Measurements from ENCODE around the gene ATG4C. TPM values are rescaled to one million over a fixed set of nuclear protein-coding genes. Genes with fewer than 3 reads are reported as not detected.

ATG4C gene
- total and polyA plus RNA-seq, 10 of the 15 experiments (the other 5 are each of a cell fraction or from before 2014, with no cell fraction given): 8.1 to 30.9 (median 18.9) TPM

- no peak for ATAC-seq
- Histone ChIP-seq H4K20me1 (ENCODE audit: control insufficient read depth, insufficient read depth) (no peaks in the 10 kb centered on the region), H3K27me3 (replicated peaks in 1 of 2; ENCODE audit: control insufficient read depth in 2 of 2, insufficient read depth in 2 of 2, low read length in 1 of 2) (no peaks in the 10 kb centered on the region), H3K27ac (ENCODE audit: control insufficient read depth, insufficient read depth) (no peak overlapping the region), H2AFZ (ENCODE audit: control insufficient read depth, low read depth, low read length) (no peak overlapping the region), H3K9me3 (replicated peaks; ENCODE audit: control insufficient read depth, insufficient read depth, low read length) (no peaks in the 10 kb centered on the region), H3K4me1 (ENCODE audit: control insufficient read depth, insufficient read depth, low read length) (no peaks in the 10 kb centered on the region), H3K4me3 (no peak overlapping the region), H3K36me3 (ENCODE audit: control insufficient read depth in 2 of 2, insufficient read depth in 2 of 2, low read length in 1 of 2) (no peaks in the 10 kb centered on the region), H3K4me2 (ENCODE audit: control insufficient read depth, insufficient read depth) (no peak overlapping the region), H3K79me2 (ENCODE audit: control insufficient read depth, insufficient read depth, low read length) (no peaks in the 10 kb centered on the region), H3K9ac (ENCODE audit: control insufficient read depth, insufficient read depth, low read length) (no peak overlapping the region)
- CTCF ChIA-PET: interaction anchor here (1.5 to 4.1 kb wide), 3 partner anchors 25 to 43 kb away, joined by 3 to 19 read pairs (median 6); no protein-coding TSS in a partner anchor
- RAD21 ChIA-PET (ENCODE audit: unreplicated experiment): no interaction called here
- POLR2A ChIA-PET: no interaction called here
- no TSS peak for BruUV-seq (replicated peaks)
- intact Hi-C loops (cut with micrococcal nuclease; ENCODE audit: unreplicated experiment) (no loop called here), in situ Hi-C loops (cut with MboI) (no loop called here)
- no peak for TF ChIP-seq NBN (IDR thresholded peaks at IDR 0.05)
- DNase-seq (ENCODE audit: low read depth, low spot score): no peak
- no peak for FAIRE-seq
- SMC1A ChIA-PET (ENCODE audit: uncharacterized antibody, unreplicated experiment): no interaction called here
Observed at GRCh38 chr1:62884156-62884740, 100.3 kb downstream of the ATG4C start.

GRCh38 chr1:62887799-62888507 lies 104.0 kb downstream of the ATG4C start:
- Histone ChIP-seq H4K20me1 (ENCODE audit: control insufficient read depth, insufficient read depth) (no peaks in the 10 kb centered on the region), H3K36me3 (ENCODE audit: control insufficient read depth in 2 of 2, insufficient read depth in 2 of 2, low read length in 1 of 2) (no peaks in the 10 kb centered on the region), H3K27me3 (replicated peaks in 1 of 2; ENCODE audit: control insufficient read depth in 2 of 2, insufficient read depth in 2 of 2, low read length in 1 of 2) (no peaks in the 10 kb centered on the region), H3K9ac (ENCODE audit: control insufficient read depth, insufficient read depth, low read length) (no peak overlapping the region), H3K4me1 (ENCODE audit: control insufficient read depth, insufficient read depth, low read length) (no peaks in the 10 kb centered on the region), H3K4me3 (no peak overlapping the region), H3K4me2 (ENCODE audit: control insufficient read depth, insufficient read depth) (no peak overlapping the region), H3K9me3 (replicated peaks; ENCODE audit: control insufficient read depth, insufficient read depth, low read length) (no peaks in the 10 kb centered on the region), H3K27ac (ENCODE audit: control insufficient read depth, insufficient read depth) (no peak overlapping the region), H2AFZ (ENCODE audit: control insufficient read depth, low read depth, low read length) (no peak overlapping the region), H3K79me2 (ENCODE audit: control insufficient read depth, insufficient read depth, low read length) (no peaks in the 10 kb centered on the region)
- no peak for FAIRE-seq
- ChIA-PET SMC1A (ENCODE audit: uncharacterized antibody, unreplicated experiment) (no interaction called here), POLR2A (interaction anchor here (0.6 kb wide), 1 partner anchor 266 kb away, joined by 5 read pairs; no protein-coding TSS in a partner anchor), RAD21 (ENCODE audit: unreplicated experiment) (interaction anchor here (0.7 kb wide), 1 partner anchor 9 kb away, joined by 3 read pairs; no protein-coding TSS in a partner anchor), CTCF (no interaction called here)
- intact Hi-C loops (cut with micrococcal nuclease; ENCODE audit: unreplicated experiment): no loop called here
- no peak for DNase-seq (ENCODE audit: low read depth, low spot score)
- BruUV-seq (replicated peaks): no TSS peak
- ATAC-seq: no peak
- 34% methylated on average over 6 of the region's 6 CpGs for WGBS (ENCODE audit: insufficient coverage, insufficient replicate concordance, low lambda C conversion rate, missing lambda C conversion rate)
- in situ Hi-C loops (cut with MboI): no loop called here
- TF ChIP-seq MEF2B (IDR thresholded peaks at IDR 0.05; ENCODE audit: partially characterized antibody, poor library complexity, severe bottlenecking) (no peak), CTCF (IDR thresholded peaks at IDR 0.05 in 2 of 3, conservative IDR thresholded peaks at IDR 0.05 in 1 of 3; ENCODE audit: control insufficient read depth in 2 of 3, extremely low read depth in 1 of 3, insufficient read depth in 1 of 3, low read depth in 3 of 3, low read length in 3 of 3) (no peak), GATAD2B (conservative IDR thresholded peaks at IDR 0.05; ENCODE audit: low read depth) (no peak), HDGF (IDR thresholded peaks at IDR 0.05) (no peak), YBX1 (IDR thresholded peaks at IDR 0.05) (no peak), BHLHE40 (IDR thresholded peaks at IDR 0.05; ENCODE audit: borderline replicate concordance in 1 of 2, low read depth in 2 of 2, low read length in 1 of 2) (no peak), ZBTB40 (IDR thresholded peaks at IDR 0.05; ENCODE audit: borderline replicate concordance) (no peak), MYC (IDR thresholded peaks at IDR 0.05; ENCODE audit: insufficient read depth, insufficient read length, insufficient replicate concordance, low read length, severe bottlenecking) (no peak), HDAC2 (IDR thresholded peaks at IDR 0.05) (no peak)
